ENCODE measurements around the gene GLUL.

- no peak for TF ChIP-seq RAD21 (IDR thresholded peaks at IDR 0.05; ENCODE audit: low read length)
- no peak for TF ChIP-seq CTCF (conservative IDR thresholded peaks at IDR 0.05; ENCODE audit: low read depth, low read length)
These were observed 40.8 kb downstream of the GLUL start for GRCh38 chr1:182350839-182351238.
